H9 (cell line): ENCODE measurements around the gene EPHA10. TPM values are rescaled to one million over a fixed set of nuclear protein-coding genes. Genes with fewer than 3 reads are reported as not detected.

Experiments
- DNase-seq: peaks from one replicate; pipeline ENCODE4 v3.0.0-alpha.2; 2017
- H2AFZ ChIP-seq: one replicate; pipeline ENCODE4 v1.6.1; 2013; ENCODE audit warnings: mild to moderate bottlenecking, low read length, control low read depth, moderate library complexity
- H2AK5ac ChIP-seq: 2 replicates; pipeline ENCODE4 v1.6.1; 2013; ENCODE audit warnings: low read length, control low read depth, mixed read lengths; ENCODE audit not compliant: insufficient read length
- H2BK120ac ChIP-seq: one replicate; pipeline ENCODE4 v1.6.1; 2013; ENCODE audit warnings: low read depth, mild to moderate bottlenecking, low read length, control low read depth, inconsistent platforms; ENCODE audit not compliant: poor library complexity, severe bottlenecking
- H2BK12ac ChIP-seq: 2 replicates; pipeline ENCODE4 v1.6.1; 2013; ENCODE audit warnings: low read length, control low read depth, mixed read lengths, low read depth; ENCODE audit not compliant: insufficient read length
- H2BK15ac ChIP-seq: 2 replicates; pipeline ENCODE4 v1.6.1; 2013; ENCODE audit warnings: low read depth, low read length, control low read depth
- H2BK20ac ChIP-seq: one replicate; pipeline ENCODE4 v1.6.1; 2013; ENCODE audit warnings: low read depth, mild to moderate bottlenecking, low read length, control low read depth, inconsistent platforms; ENCODE audit not compliant: poor library complexity, severe bottlenecking
- H2BK5ac ChIP-seq: 2 replicates; pipeline ENCODE4 v1.6.1; 2013; ENCODE audit warnings: low read length, control low read depth, mixed read lengths; ENCODE audit not compliant: insufficient read length
- H3K14ac ChIP-seq: 2 replicates; pipeline ENCODE4 v1.6.1; 2013; ENCODE audit warnings: low read length, control low read depth; ENCODE audit not compliant: insufficient read depth
- H3K18ac ChIP-seq: 2 replicates; pipeline ENCODE4 v1.6.1; 2013; ENCODE audit warnings: low read depth, mild to moderate bottlenecking, mixed read lengths, low read length, control low read depth; ENCODE audit not compliant: insufficient read length
- H3K23ac ChIP-seq: 2 replicates; pipeline ENCODE4 v1.6.1; 2013; ENCODE audit warnings: low read length, control low read depth, mixed read lengths, low read depth; ENCODE audit not compliant: insufficient read length
- H3K23me2 ChIP-seq: 2 replicates; pipeline ENCODE4 v1.6.1; 2013; ENCODE audit warnings: low read depth, mild to moderate bottlenecking, mixed read lengths, low read length, control low read depth; ENCODE audit not compliant: insufficient read length, poor library complexity, severe bottlenecking
- H3K27ac ChIP-seq: 2 replicates; pipeline ENCODE4 v1.5.1; 2013; ENCODE audit warnings: low read length, control low read depth, mixed read lengths, low read depth; ENCODE audit not compliant: insufficient read length
- H3K27me3 ChIP-seq: 2 replicates; pipeline ENCODE4 v1.6.1; 2013; ENCODE audit warnings: low read length, control low read depth, inconsistent platforms; ENCODE audit not compliant: insufficient read depth
- H3K4ac ChIP-seq: 2 replicates; pipeline ENCODE4 v1.6.1; 2013; ENCODE audit warnings: low read depth, mild to moderate bottlenecking, control low read depth, inconsistent platforms, low read length, moderate library complexity
- H3K4me1 ChIP-seq: 2 replicates; pipeline ENCODE4 v1.6.1; 2013; ENCODE audit warnings: low read length, control low read depth, inconsistent platforms; ENCODE audit not compliant: insufficient read depth
- H3K4me2 ChIP-seq: 2 replicates; pipeline ENCODE4 v1.6.1; 2013; ENCODE audit warnings: low read length, control low read depth, mixed read lengths; ENCODE audit not compliant: insufficient read length, insufficient read depth
- H3K56ac ChIP-seq: 2 replicates; pipeline ENCODE4 v1.6.1; 2013; ENCODE audit warnings: low read depth, mild to moderate bottlenecking, mixed read lengths, low read length, control low read depth; ENCODE audit not compliant: insufficient read length
- H3K79me1 ChIP-seq: 2 replicates; pipeline ENCODE4 v1.6.1; 2013; ENCODE audit warnings: low read depth, mild to moderate bottlenecking, moderate library complexity, low read length, control low read depth, inconsistent platforms; ENCODE audit not compliant: insufficient read depth, poor library complexity, severe bottlenecking
- H3K79me2 ChIP-seq: 2 replicates; pipeline ENCODE4 v1.6.1; 2013; ENCODE audit warnings: low read length, control low read depth, inconsistent platforms; ENCODE audit not compliant: insufficient read depth
- H3K9ac ChIP-seq: 2 replicates; pipeline ENCODE4 v1.6.1; 2013; ENCODE audit warnings: low read length, control low read depth, mixed read lengths; ENCODE audit not compliant: insufficient read length; ENCODE audit errors: extremely low read depth
- H3K9me3 ChIP-seq: one replicate; pipeline ENCODE4 v1.6.1; 2013; ENCODE audit warnings: low read depth, low read length, inconsistent platforms; ENCODE audit not compliant: control insufficient read depth
- H3T11ph ChIP-seq: one replicate; pipeline ENCODE4 v1.6.1; 2013; ENCODE audit warnings: mild to moderate bottlenecking, low read length, control low read depth, inconsistent platforms
- H4K20me1 ChIP-seq: one replicate; pipeline ENCODE4 v1.6.1; 2013; ENCODE audit not compliant: control insufficient read depth, insufficient read length, insufficient read depth
- H4K5ac ChIP-seq: 2 replicates; pipeline ENCODE4 v1.6.1; 2013; ENCODE audit warnings: low read depth, mild to moderate bottlenecking, mixed read lengths, low read length, control low read depth; ENCODE audit not compliant: insufficient read length
- H4K8ac ChIP-seq: replicated peaks from 2 replicates; pipeline ENCODE4 v1.6.1; 2013; ENCODE audit warnings: low read length, control low read depth, mixed read lengths, low read depth; ENCODE audit not compliant: insufficient read length
- H4K91ac ChIP-seq: 2 replicates; pipeline ENCODE4 v1.6.1; 2013; ENCODE audit warnings: low read depth, mild to moderate bottlenecking, moderate library complexity, mixed read lengths, low read length, control low read depth; ENCODE audit not compliant: insufficient read length
- H3K27ac Mint-ChIP-seq, 3 experiments: 2 replicates in 2 of 3; 3 replicates in 1 of 3; pipeline ENCODE4 v1.8.0; 2020 to 2021; ENCODE audit warnings: mixed read lengths in 3 of 3, mild to moderate bottlenecking in 1 of 3, moderate library complexity in 1 of 3
- H3K27me3 Mint-ChIP-seq: 2 replicates; pipeline ENCODE4 v1.8.0; 2021; ENCODE audit warnings: low read depth, mild to moderate bottlenecking, moderate library complexity, mixed read lengths
- H3K36me3 Mint-ChIP-seq, 3 experiments: 2 replicates in 2 of 3; 3 replicates in 1 of 3; pipeline ENCODE4 v1.8.0; 2020 to 2021; ENCODE audit warnings: low read depth in 3 of 3, mixed read lengths in 3 of 3; ENCODE audit not compliant: insufficient read depth in 1 of 3
- H3K4me1 Mint-ChIP-seq, 2 experiments: 2 replicates each; pipeline ENCODE4 v1.8.0; 2020; ENCODE audit warnings: mixed read lengths in 2 of 2
- H3K4me3 Mint-ChIP-seq, 2 experiments: 2 replicates in 1 of 2; 3 replicates in 1 of 2; pipeline ENCODE4 v1.8.0; 2020 to 2021; ENCODE audit warnings: mild to moderate bottlenecking in 2 of 2, mixed read lengths in 2 of 2, moderate library complexity in 1 of 2
- H3K9me3 Mint-ChIP-seq, 2 experiments: 2 replicates in 1 of 2; 3 replicates in 1 of 2; pipeline ENCODE4 v1.8.0; 2020; ENCODE audit warnings: mild to moderate bottlenecking in 2 of 2, mixed read lengths in 2 of 2, moderate library complexity in 1 of 2
- WGBS: extraction: QIAGEN DNeasy Blood & Tissue Kit; methylation state at CpG from one replicate; pipeline ENCODE4 v1.1.7; 2013; ENCODE audit warnings: missing lambda C conversion rate, low lambda C conversion rate, mixed read lengths; ENCODE audit not compliant: insufficient read length; ENCODE audit errors: extremely low coverage; 5-methylcytosine and 5-hydroxymethylcytosine counted together
- total RNA-seq: library from RNA; stranded (reverse); gene quantifications from 2 replicates; pipeline ENCODE4 v1.2.1, GENCODE V29; 2021
- TF ChIP-seq, protein P1 (sequence below): fragments of 200-600 bp; sonication (generic); conservative IDR thresholded peaks from 3 replicates; pipeline ENCODE4 v1.8.0; 2021; ENCODE audit warnings: antibody characterized with exemption, mild to moderate bottlenecking

EPHA10 gene
- total RNA-seq, 1 experiment from 2014 or later = 0.96 TPM

DNA sequence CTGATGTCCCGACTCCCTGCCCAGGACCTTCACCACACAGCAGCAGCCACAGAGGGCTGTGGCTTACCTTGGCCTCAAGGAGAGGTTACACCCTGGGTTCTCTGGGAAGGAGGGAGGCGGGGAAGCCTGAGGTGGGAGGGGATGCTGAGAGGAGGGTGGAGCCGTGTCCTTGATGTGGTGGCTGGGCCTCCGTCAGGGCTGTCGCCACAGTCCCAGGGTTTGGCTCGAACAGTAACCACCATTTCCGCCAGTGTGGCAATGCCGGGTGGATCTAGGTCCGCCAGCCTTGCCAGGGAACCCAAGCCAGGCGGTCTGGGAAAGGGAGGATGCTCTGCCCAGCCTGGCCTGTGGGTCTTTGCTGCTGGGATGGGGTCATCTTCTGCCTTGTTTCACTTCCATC lies 91.0 kb downstream of the EPHA10 start:
- no CpG with 5 or more reads among the region's 10 CpGs for WGBS
- Mint-ChIP-seq H3K27ac (no peak overlapping the region), H3K9me3 (no peaks in the 10 kb centered on the region), H3K27me3 (peaks cover 18% of the 10 kb centered on the region), H3K36me3 (no peaks in the 10 kb centered on the region), H3K4me3 (no peak overlapping the region), H3K4me1 (peaks cover 7 to 20% of the 10 kb centered on the region in 2 experiments)
- peak; percentile 80 for DNase-seq
- no peaks in the 10 kb centered on the region for H3K23me2 ChIP-seq
- H3K27me3 ChIP-seq = no peaks in the 10 kb centered on the region
- no peak overlapping the region for H3K56ac ChIP-seq
- H3K4me1 ChIP-seq = no peaks in the 10 kb centered on the region
- no peak overlapping the region for H2BK15ac ChIP-seq
- H3K79me1 ChIP-seq = no peaks in the 10 kb centered on the region
- no peak overlapping the region for H2BK20ac ChIP-seq
- H3K14ac ChIP-seq = no peak overlapping the region
- no peak overlapping the region for H2BK5ac ChIP-seq
- H2BK12ac ChIP-seq = no peak overlapping the region
- no peak overlapping the region for H3K18ac ChIP-seq
- H4K20me1 ChIP-seq = no peaks in the 10 kb centered on the region
- H3K23ac ChIP-seq = no peak overlapping the region
- H3K4me2 ChIP-seq = no peak overlapping the region
- TF ChIP-seq, protein P1, sequence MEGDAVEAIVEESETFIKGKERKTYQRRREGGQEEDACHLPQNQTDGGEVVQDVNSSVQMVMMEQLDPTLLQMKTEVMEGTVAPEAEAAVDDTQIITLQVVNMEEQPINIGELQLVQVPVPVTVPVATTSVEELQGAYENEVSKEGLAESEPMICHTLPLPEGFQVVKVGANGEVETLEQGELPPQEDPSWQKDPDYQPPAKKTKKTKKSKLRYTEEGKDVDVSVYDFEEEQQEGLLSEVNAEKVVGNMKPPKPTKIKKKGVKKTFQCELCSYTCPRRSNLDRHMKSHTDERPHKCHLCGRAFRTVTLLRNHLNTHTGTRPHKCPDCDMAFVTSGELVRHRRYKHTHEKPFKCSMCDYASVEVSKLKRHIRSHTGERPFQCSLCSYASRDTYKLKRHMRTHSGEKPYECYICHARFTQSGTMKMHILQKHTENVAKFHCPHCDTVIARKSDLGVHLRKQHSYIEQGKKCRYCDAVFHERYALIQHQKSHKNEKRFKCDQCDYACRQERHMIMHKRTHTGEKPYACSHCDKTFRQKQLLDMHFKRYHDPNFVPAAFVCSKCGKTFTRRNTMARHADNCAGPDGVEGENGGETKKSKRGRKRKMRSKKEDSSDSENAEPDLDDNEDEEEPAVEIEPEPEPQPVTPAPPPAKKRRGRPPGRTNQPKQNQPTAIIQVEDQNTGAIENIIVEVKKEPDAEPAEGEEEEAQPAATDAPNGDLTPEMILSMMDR = no peak
- H3T11ph ChIP-seq = no peak overlapping the region
- H3K27ac ChIP-seq = no peak overlapping the region
- H3K4ac ChIP-seq = no peak overlapping the region
- no peak overlapping the region for H2BK120ac ChIP-seq
- H2AK5ac ChIP-seq = no peak overlapping the region
- no peak overlapping the region for H3K9ac ChIP-seq
- H3K9me3 ChIP-seq = no peaks in the 10 kb centered on the region
- H4K91ac ChIP-seq = no peak overlapping the region
- H3K79me2 ChIP-seq = no peaks in the 10 kb centered on the region
- no peak overlapping the region for H4K5ac ChIP-seq
- no peak overlapping the region for H4K8ac ChIP-seq
- no peak overlapping the region for H2AFZ ChIP-seq
